ENCODE data around the gene IL37.
"Not testable (repeated sequence)": the region's sequence is repeated elsewhere in the genome, so short reads cannot be mapped to it uniquely, and the experiment has no call there.

IL37 gene

GRCh38 chr2:112887964-112888749 is 22.8 kb upstream of the IL37 start:
- Histone ChIP-seq H3K27ac (ENCODE audit: low read depth, low read length) (no peak overlapping the region), H3K4me3 (ENCODE audit: low read depth in 1 of 5, low read length in 5 of 5) (no peak overlapping the region), H3K9ac (ENCODE audit: low read length in 5 of 5) (no peak overlapping the region), H3K4me1 (ENCODE audit: control insufficient read depth in 5 of 5, insufficient read depth in 5 of 5, low read length in 5 of 5) (no peaks in the 10 kb centered on the region), H3K9me3 (ENCODE audit: control insufficient read depth in 5 of 5, low read length in 5 of 5) (no peaks in the 10 kb centered on the region), H3K36me3 (ENCODE audit: control insufficient read depth in 5 of 5, insufficient read depth in 5 of 5, low read length in 5 of 5) (no peaks in the 10 kb centered on the region), H3K27me3 (ENCODE audit: control insufficient read depth in 5 of 5, insufficient read depth in 4 of 5, low read length in 5 of 5) (no peaks in the 10 kb centered on the region)

GRCh38 chr2:112889976-112890375 is 21.0 kb upstream of the IL37 start:
- Histone ChIP-seq H3K27ac (ENCODE audit: low read depth, low read length) (no peak overlapping the region), H3K4me3 (ENCODE audit: low read depth in 1 of 5, low read length in 5 of 5) (no peak overlapping the region), H3K27me3 (ENCODE audit: control insufficient read depth in 5 of 5, insufficient read depth in 4 of 5, low read length in 5 of 5) (no peaks in the 10 kb centered on the region), H3K4me1 (ENCODE audit: control insufficient read depth in 5 of 5, insufficient read depth in 5 of 5, low read length in 5 of 5) (no peaks in the 10 kb centered on the region), H3K9me3 (ENCODE audit: control insufficient read depth in 5 of 5, low read length in 5 of 5) (no peaks in the 10 kb centered on the region), H3K36me3 (ENCODE audit: control insufficient read depth in 5 of 5, insufficient read depth in 5 of 5, low read length in 5 of 5) (no peaks in the 10 kb centered on the region), H3K9ac (ENCODE audit: low read length in 5 of 5) (no peak overlapping the region)

- no peak overlapping the region for H3K4me3 ChIP-seq (ENCODE audit: low read depth in 1 of 5, low read length in 5 of 5)
- no peak overlapping the region for H3K9ac ChIP-seq (ENCODE audit: low read length in 5 of 5)
- H3K9me3 ChIP-seq (ENCODE audit: control insufficient read depth in 5 of 5, low read length in 5 of 5) = no peaks in the 10 kb centered on the region
- no peaks in the 10 kb centered on the region for H3K27me3 ChIP-seq (ENCODE audit: control insufficient read depth in 5 of 5, insufficient read depth in 4 of 5, low read length in 5 of 5)
- H3K27ac ChIP-seq (ENCODE audit: low read depth, low read length) = no peak overlapping the region
- H3K36me3 ChIP-seq (ENCODE audit: control insufficient read depth in 5 of 5, insufficient read depth in 5 of 5, low read length in 5 of 5) = no peaks in the 10 kb centered on the region
- no peaks in the 10 kb centered on the region for H3K4me1 ChIP-seq (ENCODE audit: control insufficient read depth in 5 of 5, insufficient read depth in 5 of 5, low read length in 5 of 5)
Measured at GRCh38 chr2:112891385-112891831, 19.6 kb upstream of the IL37 start.

GRCh38 chr2:112893752-112894151 is 17.2 kb upstream of the IL37 start:
- no peak overlapping the region for H3K27ac ChIP-seq (ENCODE audit: low read depth, low read length)
- no peaks in the 10 kb centered on the region for H3K9me3 ChIP-seq (ENCODE audit: control insufficient read depth in 5 of 5, low read length in 5 of 5)
- no peaks in the 10 kb centered on the region for H3K36me3 ChIP-seq (ENCODE audit: control insufficient read depth in 5 of 5, insufficient read depth in 5 of 5, low read length in 5 of 5)
- H3K4me3 ChIP-seq (ENCODE audit: low read depth in 1 of 5, low read length in 5 of 5) = no peak overlapping the region
- H3K9ac ChIP-seq (ENCODE audit: low read length in 5 of 5) = no peak overlapping the region
- no peaks in the 10 kb centered on the region for H3K4me1 ChIP-seq (ENCODE audit: control insufficient read depth in 5 of 5, insufficient read depth in 5 of 5, low read length in 5 of 5)
- no peaks in the 10 kb centered on the region for H3K27me3 ChIP-seq (ENCODE audit: control insufficient read depth in 5 of 5, insufficient read depth in 4 of 5, low read length in 5 of 5)

GRCh38 chr2:112896909-112897623 is 13.9 kb upstream of the IL37 start:
- no peak overlapping the region for H3K4me3 ChIP-seq (ENCODE audit: low read depth in 1 of 5, low read length in 5 of 5)
- H3K36me3 ChIP-seq (ENCODE audit: control insufficient read depth in 5 of 5, insufficient read depth in 5 of 5, low read length in 5 of 5) = no peaks in the 10 kb centered on the region
- no peaks in the 10 kb centered on the region for H3K27me3 ChIP-seq (ENCODE audit: control insufficient read depth in 5 of 5, insufficient read depth in 4 of 5, low read length in 5 of 5)
- H3K9me3 ChIP-seq (ENCODE audit: control insufficient read depth in 5 of 5, low read length in 5 of 5) = no peaks in the 10 kb centered on the region
- H3K27ac ChIP-seq (ENCODE audit: low read depth, low read length) = no peak overlapping the region
- H3K4me1 ChIP-seq (ENCODE audit: control insufficient read depth in 5 of 5, insufficient read depth in 5 of 5, low read length in 5 of 5) = no peaks in the 10 kb centered on the region
- H3K9ac ChIP-seq (ENCODE audit: low read length in 5 of 5) = no peak overlapping the region

GRCh38 chr2:112897624-112897978 is 13.4 kb upstream of the IL37 start:
- H3K36me3 ChIP-seq (ENCODE audit: control insufficient read depth in 5 of 5, insufficient read depth in 5 of 5, low read length in 5 of 5) = no peaks in the 10 kb centered on the region
- H3K27ac ChIP-seq (ENCODE audit: low read depth, low read length) = no peak overlapping the region
- no peak overlapping the region for H3K9ac ChIP-seq (ENCODE audit: low read length in 5 of 5)

GRCh38 chr2:112901431-112902065 is 9.4 kb upstream of the IL37 start:
- H3K9ac ChIP-seq (ENCODE audit: low read length in 5 of 5); H3K4me3 ChIP-seq (ENCODE audit: low read depth in 1 of 5, low read length in 5 of 5); H3K27ac ChIP-seq (ENCODE audit: low read depth, low read length); H3K9me3 ChIP-seq (ENCODE audit: control insufficient read depth in 5 of 5, low read length in 5 of 5); H3K36me3 ChIP-seq (ENCODE audit: control insufficient read depth in 5 of 5, insufficient read depth in 5 of 5, low read length in 5 of 5); H3K4me1 ChIP-seq (ENCODE audit: control insufficient read depth in 5 of 5, insufficient read depth in 5 of 5, low read length in 5 of 5); H3K27me3 ChIP-seq (ENCODE audit: control insufficient read depth in 5 of 5, insufficient read depth in 4 of 5, low read length in 5 of 5): not testable (repeated sequence)

More at GRCh38 chr2:112897624-112897978, 13.4 kb upstream of the IL37 start:
- no peaks in the 10 kb centered on the region for H3K9me3 ChIP-seq (ENCODE audit: control insufficient read depth in 5 of 5, low read length in 5 of 5)
- H3K27me3 ChIP-seq (ENCODE audit: control insufficient read depth in 5 of 5, insufficient read depth in 4 of 5, low read length in 5 of 5) = no peaks in the 10 kb centered on the region
- no peak overlapping the region for H3K4me3 ChIP-seq (ENCODE audit: low read depth in 1 of 5, low read length in 5 of 5)
- H3K4me1 ChIP-seq (ENCODE audit: control insufficient read depth in 5 of 5, insufficient read depth in 5 of 5, low read length in 5 of 5) = no peaks in the 10 kb centered on the region

GRCh38 chr2:112902816-112903215 is 8.1 kb upstream of the IL37 start:
- no peak overlapping the region for H3K27ac ChIP-seq (ENCODE audit: low read depth, low read length)
- no peaks in the 10 kb centered on the region for H3K9me3 ChIP-seq (ENCODE audit: control insufficient read depth in 5 of 5, low read length in 5 of 5)
- H3K9ac ChIP-seq (ENCODE audit: low read length in 5 of 5) = no peak overlapping the region
- H3K27me3 ChIP-seq (ENCODE audit: control insufficient read depth in 5 of 5, insufficient read depth in 4 of 5, low read length in 5 of 5) = no peaks in the 10 kb centered on the region
- H3K4me1 ChIP-seq (ENCODE audit: control insufficient read depth in 5 of 5, insufficient read depth in 5 of 5, low read length in 5 of 5) = no peaks in the 10 kb centered on the region
- H3K4me3 ChIP-seq (ENCODE audit: low read depth in 1 of 5, low read length in 5 of 5) = no peak overlapping the region
- H3K36me3 ChIP-seq (ENCODE audit: control insufficient read depth in 5 of 5, insufficient read depth in 5 of 5, low read length in 5 of 5) = no peaks in the 10 kb centered on the region

- no peaks in the 10 kb centered on the region for H3K36me3 ChIP-seq (ENCODE audit: control insufficient read depth in 5 of 5, insufficient read depth in 5 of 5, low read length in 5 of 5)
- no peak overlapping the region for H3K27ac ChIP-seq (ENCODE audit: low read depth, low read length)
- no peak overlapping the region for H3K4me3 ChIP-seq (ENCODE audit: low read depth in 1 of 5, low read length in 5 of 5)
- H3K9me3 ChIP-seq (ENCODE audit: control insufficient read depth in 5 of 5, low read length in 5 of 5) = no peaks in the 10 kb centered on the region
- peaks cover 0 to 5% (median 0%) of the 10 kb centered on the region in 5 donors for H3K27me3 ChIP-seq (ENCODE audit: control insufficient read depth in 5 of 5, insufficient read depth in 4 of 5, low read length in 5 of 5)
- H3K9ac ChIP-seq (ENCODE audit: low read length in 5 of 5) = no peak overlapping the region
- no peaks in the 10 kb centered on the region for H3K4me1 ChIP-seq (ENCODE audit: control insufficient read depth in 5 of 5, insufficient read depth in 5 of 5, low read length in 5 of 5)
Measured at GRCh38 chr2:112904883-112905282, 6.1 kb upstream of the IL37 start.

- Histone ChIP-seq H3K4me1 (ENCODE audit: control insufficient read depth in 5 of 5, insufficient read depth in 5 of 5, low read length in 5 of 5) (no peaks in the 10 kb centered on the region), H3K9ac (ENCODE audit: low read length in 5 of 5) (no peak overlapping the region), H3K27me3 (ENCODE audit: control insufficient read depth in 5 of 5, insufficient read depth in 4 of 5, low read length in 5 of 5) (peaks cover 0 to 5% (median 0%) of the 10 kb centered on the region in 5 donors), H3K4me3 (ENCODE audit: low read depth in 1 of 5, low read length in 5 of 5) (no peak overlapping the region), H3K36me3 (ENCODE audit: control insufficient read depth in 5 of 5, insufficient read depth in 5 of 5, low read length in 5 of 5) (no peaks in the 10 kb centered on the region), H3K9me3 (ENCODE audit: control insufficient read depth in 5 of 5, low read length in 5 of 5) (no peaks in the 10 kb centered on the region), H3K27ac (ENCODE audit: low read depth, low read length) (no peak overlapping the region)
Measured at GRCh38 chr2:112906276-112906675, 4.7 kb upstream of the IL37 start.
